HEK293T (cell line): ENCODE results near the gene MINDY4.

Experiments
- ARNT ChIP-seq: fragments of 450-650 bp; IDR thresholded peaks from 2 replicates; pipeline ENCODE4 v1.6.1; 2017; ENCODE audit warnings: mild to moderate bottlenecking
- ELF4 ChIP-seq: fragments of 450-650 bp; IDR thresholded peaks from 2 replicates; pipeline ENCODE4 v1.6.1; 2017; ENCODE audit warnings: antibody characterized with exemption
- FOXA1 ChIP-seq: fragments of 450-650 bp; IDR thresholded peaks from 2 replicates; pipeline ENCODE4 v1.6.1; 2016; ENCODE audit warnings: mild to moderate bottlenecking
- FOXK2 ChIP-seq: fragments of 450-650 bp; IDR thresholded peaks from 2 replicates; pipeline ENCODE4 v1.6.1; 2016; ENCODE audit warnings: mild to moderate bottlenecking
- FOXM1 ChIP-seq: fragments of 450-650 bp; IDR thresholded peaks from 2 replicates; pipeline ENCODE4 v1.6.1; 2017; ENCODE audit warnings: mild to moderate bottlenecking, borderline replicate concordance
- NFRKB ChIP-seq: fragments of 450-650 bp; IDR thresholded peaks from 2 replicates; pipeline ENCODE4 v1.6.1; 2016; ENCODE audit warnings: mild to moderate bottlenecking, moderate library complexity
- PKNOX1 ChIP-seq: fragments of 450-650 bp; IDR thresholded peaks from 2 replicates; pipeline ENCODE4 v1.6.1; 2016
- SP1 ChIP-seq: fragments of 450-650 bp; IDR thresholded peaks from 2 replicates; pipeline ENCODE4 v1.6.1; 2017
- TARDBP ChIP-seq: fragments of 450-650 bp; IDR thresholded peaks from 2 replicates; pipeline ENCODE4 v1.6.1; 2016
- ZNF384 ChIP-seq: fragments of 450-650 bp; IDR thresholded peaks from 2 replicates; pipeline ENCODE4 v1.6.1; 2016

GRCh38 chr7:30933124-30933974, 162.1 kb downstream of the MINDY4 start:
- TF ChIP-seq FOXA1 (no peak), TARDBP (no peak), FOXM1 (no peak), ELF4 (no peak), NFRKB (no peak), PKNOX1 (no peak), SP1 (no peak), ZNF384 (no peak), FOXK2 (no peak), ARNT (no peak)
